Measurements from ENCODE around the gene ZNF189.

The ZNF189 gene

DNA sequence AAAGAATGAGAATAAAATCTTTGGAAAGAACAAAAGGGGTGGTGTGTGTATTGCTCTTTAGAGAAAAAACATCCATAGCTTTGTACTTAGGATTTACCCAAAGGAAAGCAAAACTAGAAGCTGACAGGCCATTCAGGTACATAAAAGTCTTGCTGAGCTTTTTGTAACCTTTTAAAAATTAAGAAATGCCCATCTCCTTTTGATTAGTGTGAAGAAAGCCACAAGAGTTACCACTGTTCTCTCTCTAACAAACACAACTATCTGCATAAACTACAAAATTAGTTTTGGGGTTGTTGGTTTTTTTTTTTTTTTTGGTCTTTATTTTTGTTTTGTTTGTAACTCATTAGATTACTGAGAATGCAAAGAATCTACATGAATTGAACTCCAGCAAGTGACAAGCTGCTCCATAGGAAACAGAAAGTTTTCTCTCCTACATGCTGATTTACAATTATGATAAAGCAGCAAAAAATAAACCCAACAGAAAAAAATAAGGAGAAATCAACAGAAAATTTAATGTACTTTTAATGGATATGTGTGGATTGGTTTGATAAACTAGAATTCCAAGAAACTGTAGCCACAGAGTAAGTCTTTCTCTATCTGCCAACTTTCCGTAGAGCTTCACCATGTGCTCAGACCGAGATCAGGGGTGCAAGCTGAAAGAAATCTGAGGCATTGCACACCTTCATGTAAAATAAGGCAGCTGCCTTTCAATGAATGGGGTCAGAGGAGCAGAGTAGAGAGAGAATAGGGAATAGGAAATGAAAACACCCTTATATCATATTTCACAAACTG lies 26.1 kb upstream of the ZNF189 start:
- TF ChIP-seq CTCF (IDR thresholded peaks at IDR 0.05; ENCODE audit: insufficient read depth, low read length) (no peak), SPI1 (IDR thresholded peaks at IDR 0.05; ENCODE audit: borderline replicate concordance, low read depth) (no peak), POLR2AphosphoS5 (IDR thresholded peaks at IDR 0.05; ENCODE audit: low read depth) (no peak), GABPA (IDR thresholded peaks at IDR 0.05; ENCODE audit: low read depth) (no peak)
- TF ChIP-seq, protein P1, sequence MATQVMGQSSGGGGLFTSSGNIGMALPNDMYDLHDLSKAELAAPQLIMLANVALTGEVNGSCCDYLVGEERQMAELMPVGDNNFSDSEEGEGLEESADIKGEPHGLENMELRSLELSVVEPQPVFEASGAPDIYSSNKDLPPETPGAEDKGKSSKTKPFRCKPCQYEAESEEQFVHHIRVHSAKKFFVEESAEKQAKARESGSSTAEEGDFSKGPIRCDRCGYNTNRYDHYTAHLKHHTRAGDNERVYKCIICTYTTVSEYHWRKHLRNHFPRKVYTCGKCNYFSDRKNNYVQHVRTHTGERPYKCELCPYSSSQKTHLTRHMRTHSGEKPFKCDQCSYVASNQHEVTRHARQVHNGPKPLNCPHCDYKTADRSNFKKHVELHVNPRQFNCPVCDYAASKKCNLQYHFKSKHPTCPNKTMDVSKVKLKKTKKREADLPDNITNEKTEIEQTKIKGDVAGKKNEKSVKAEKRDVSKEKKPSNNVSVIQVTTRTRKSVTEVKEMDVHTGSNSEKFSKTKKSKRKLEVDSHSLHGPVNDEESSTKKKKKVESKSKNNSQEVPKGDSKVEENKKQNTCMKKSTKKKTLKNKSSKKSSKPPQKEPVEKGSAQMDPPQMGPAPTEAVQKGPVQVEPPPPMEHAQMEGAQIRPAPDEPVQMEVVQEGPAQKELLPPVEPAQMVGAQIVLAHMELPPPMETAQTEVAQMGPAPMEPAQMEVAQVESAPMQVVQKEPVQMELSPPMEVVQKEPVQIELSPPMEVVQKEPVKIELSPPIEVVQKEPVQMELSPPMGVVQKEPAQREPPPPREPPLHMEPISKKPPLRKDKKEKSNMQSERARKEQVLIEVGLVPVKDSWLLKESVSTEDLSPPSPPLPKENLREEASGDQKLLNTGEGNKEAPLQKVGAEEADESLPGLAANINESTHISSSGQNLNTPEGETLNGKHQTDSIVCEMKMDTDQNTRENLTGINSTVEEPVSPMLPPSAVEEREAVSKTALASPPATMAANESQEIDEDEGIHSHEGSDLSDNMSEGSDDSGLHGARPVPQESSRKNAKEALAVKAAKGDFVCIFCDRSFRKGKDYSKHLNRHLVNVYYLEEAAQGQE (IDR thresholded peaks at IDR 0.05; ENCODE audit: insufficient replicate concordance, low read depth) = no peak
- Histone ChIP-seq H3K27ac (replicated peaks) (no peak overlapping the region), H3K4me3 (replicated peaks; ENCODE audit: insufficient read depth, low read length) (no peak overlapping the region), H3K27me3 (ENCODE audit: insufficient read depth, poor library complexity, severe bottlenecking) (no peaks in the 10 kb centered on the region)
- no peak for DNase-seq (ENCODE audit: low read depth in 1 of 2, low spot score in 1 of 2)

- Histone ChIP-seq H3K27me3 (ENCODE audit: insufficient read depth, poor library complexity, severe bottlenecking) (no peaks in the 10 kb centered on the region), H3K4me3 (replicated peaks; ENCODE audit: insufficient read depth, low read length) (no peak overlapping the region), H3K27ac (replicated peaks) (no peak overlapping the region)
- TF ChIP-seq GABPA (IDR thresholded peaks at IDR 0.05; ENCODE audit: low read depth) (no peak), CTCF (IDR thresholded peaks at IDR 0.05; ENCODE audit: insufficient read depth, low read length) (no peak), POLR2AphosphoS5 (IDR thresholded peaks at IDR 0.05; ENCODE audit: low read depth) (no peak), SPI1 (IDR thresholded peaks at IDR 0.05; ENCODE audit: borderline replicate concordance, low read depth) (no peak)
- TF ChIP-seq, protein P1 (IDR thresholded peaks at IDR 0.05; ENCODE audit: insufficient replicate concordance, low read depth) = no peak
- no peak for DNase-seq (ENCODE audit: low read depth in 1 of 2, low spot score in 1 of 2)
Observed at GRCh38 chr9:101375546-101375945, 23.1 kb upstream of the ZNF189 start.

DNA sequence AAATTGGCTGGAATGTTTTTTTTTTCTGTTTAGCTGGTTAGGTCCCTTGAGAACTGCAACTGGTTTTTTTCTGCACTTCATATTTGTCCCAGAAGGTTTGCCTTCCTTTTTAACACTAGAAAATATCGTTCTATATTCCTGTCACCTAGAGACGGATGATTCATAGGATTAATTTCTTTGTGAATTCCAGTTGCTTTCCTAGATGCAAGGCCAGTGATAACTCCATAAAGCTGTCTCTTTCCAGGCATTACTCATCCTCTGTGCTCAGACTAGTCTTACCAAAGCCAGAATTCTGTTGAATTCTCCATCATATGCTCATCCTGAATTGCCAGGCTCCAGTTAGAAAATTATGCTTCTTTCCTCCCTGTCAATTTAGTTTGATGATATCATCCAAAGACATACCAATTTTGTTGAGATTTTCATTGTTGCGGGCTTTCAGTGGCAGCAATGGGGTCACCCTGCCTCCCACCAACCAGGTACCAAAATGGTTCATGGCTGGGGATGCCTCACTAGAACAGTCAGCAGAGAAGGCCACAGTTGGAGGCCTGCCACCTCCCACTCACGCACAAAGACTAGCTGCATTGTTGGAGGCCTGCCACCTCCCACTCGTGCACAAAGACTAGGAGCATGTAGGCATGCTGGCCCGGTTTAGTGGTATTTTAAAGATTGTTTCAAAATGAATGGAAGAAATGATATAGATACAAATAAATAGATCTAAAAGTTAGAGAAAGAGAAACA lies 22.4 kb upstream of the ZNF189 start:
- no peak overlapping the region for H3K27ac ChIP-seq (replicated peaks)

More for the DNA sequence above, 22.4 kb upstream of the ZNF189 start:
- no peak overlapping the region for H3K4me3 ChIP-seq (replicated peaks; ENCODE audit: insufficient read depth, low read length)
- TF ChIP-seq CTCF (IDR thresholded peaks at IDR 0.05; ENCODE audit: insufficient read depth, low read length) (no peak), POLR2AphosphoS5 (IDR thresholded peaks at IDR 0.05; ENCODE audit: low read depth) (no peak), GABPA (IDR thresholded peaks at IDR 0.05; ENCODE audit: low read depth) (no peak), SPI1 (IDR thresholded peaks at IDR 0.05; ENCODE audit: borderline replicate concordance, low read depth) (no peak)
- TF ChIP-seq, protein P1 (IDR thresholded peaks at IDR 0.05; ENCODE audit: insufficient replicate concordance, low read depth) = no peak
- DNase-seq (ENCODE audit: low read depth in 1 of 2, low spot score in 1 of 2) = no peak
- H3K27me3 ChIP-seq (ENCODE audit: insufficient read depth, poor library complexity, severe bottlenecking) = no peaks in the 10 kb centered on the region
